ENCODE measurements around the gene PARD3B.

- no peak for TF ChIP-seq CTCF (IDR thresholded peaks at IDR 0.05 in 2 of 3, conservative IDR thresholded peaks at IDR 0.05 in 1 of 3; ENCODE audit: control insufficient read depth in 2 of 3, extremely low read depth in 1 of 3, insufficient read depth in 1 of 3, low read depth in 3 of 3, low read length in 3 of 3)
- no peak for TF ChIP-seq POLR2A (IDR thresholded peaks at IDR 0.05; ENCODE audit: low read depth, low read length)
- no peak for TF ChIP-seq NR2C2 (IDR thresholded peaks at IDR 0.05; ENCODE audit: borderline replicate concordance, control insufficient read depth, insufficient read length, low read depth)
- TF ChIP-seq BHLHE40 (IDR thresholded peaks at IDR 0.05; ENCODE audit: borderline replicate concordance in 1 of 2, low read depth in 2 of 2, low read length in 1 of 2): no peak
- TF ChIP-seq SKIL (IDR thresholded peaks at IDR 0.05; ENCODE audit: low read depth, poor library complexity, severe bottlenecking): no peak
These were observed 951.5 kb downstream of the PARD3B start for GRCh38 chr2:205496772-205497171.
